Dedifferentiated amniotic fluid mesenchymal stem cell (primary cell): ENCODE data around the gene PTPRN2.

ENCODE experiments used
- DNase-seq: peaks from one replicate; pipeline ENCODE4 v3.0.0-alpha.2; 2016; ENCODE audit errors: extremely low spot score

The PTPRN2 gene

GRCh38 chr7:158137516-158138328 is 449.9 kb downstream of the PTPRN2 start:
- no peak for DNase-seq

DNA sequence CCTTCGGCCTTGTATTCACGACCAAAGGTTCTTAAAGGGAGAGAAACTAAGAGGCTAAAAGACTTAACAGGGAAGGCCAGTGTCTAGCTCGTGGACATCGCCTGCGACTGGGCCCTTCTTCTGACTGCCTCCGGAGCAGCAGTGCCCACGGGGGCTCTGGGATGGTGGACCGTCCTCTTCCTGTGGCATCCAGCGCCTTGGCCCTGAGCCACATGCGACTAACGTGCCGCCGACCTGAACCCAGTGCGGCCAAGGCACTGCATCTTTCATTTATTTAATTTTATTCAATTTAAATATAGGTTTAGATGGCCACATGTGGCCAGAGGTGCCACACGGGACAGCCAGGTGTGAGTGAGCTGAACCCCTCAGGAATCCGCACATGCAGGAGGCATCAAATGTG is 451.7 kb downstream of the PTPRN2 start:
- DNase-seq: no peak

GRCh38 chr7:158134824-158135223 is 452.8 kb downstream of the PTPRN2 start:
- no peak for DNase-seq

DNA sequence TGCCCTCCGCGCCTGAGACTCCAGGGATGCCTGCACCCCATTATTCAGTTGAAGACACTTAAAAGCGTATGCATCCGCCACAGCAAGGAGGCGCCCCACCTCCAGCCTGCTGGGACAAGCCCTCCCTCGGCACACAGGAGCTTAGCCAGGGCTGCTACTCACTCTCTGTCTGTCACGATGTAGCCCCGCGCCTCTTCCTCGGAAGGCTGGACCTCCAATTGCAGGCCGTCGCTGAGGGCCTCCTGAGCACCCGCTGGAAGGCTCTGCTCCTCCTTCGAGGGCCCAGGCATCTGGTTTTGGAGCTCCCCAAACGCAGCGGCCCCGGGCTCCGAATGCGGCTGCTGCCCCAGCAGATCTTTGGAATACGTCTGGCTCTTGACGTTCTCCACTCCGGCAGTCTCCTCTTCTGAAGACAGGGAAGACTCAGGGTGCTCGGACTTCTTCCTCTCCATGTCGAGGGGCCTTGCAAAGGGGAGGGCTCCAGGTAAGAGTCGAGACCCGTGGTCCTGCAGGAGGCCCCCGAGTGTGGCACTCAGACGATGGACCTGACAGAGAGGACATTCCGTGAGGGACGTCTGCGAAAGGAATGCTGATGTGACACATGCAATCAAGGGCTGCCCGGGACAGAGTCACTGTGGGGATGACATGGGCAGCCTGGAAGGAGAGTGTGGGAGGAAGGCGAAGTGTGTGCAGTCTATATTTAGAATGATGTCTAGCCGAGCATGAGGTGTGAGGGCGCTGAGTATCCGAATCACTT is 453.9 kb downstream of the PTPRN2 start:
- DNase-seq: no peak

GRCh38 chr7:158133057-158133456 is 454.6 kb downstream of the PTPRN2 start:
- no peak for DNase-seq

- DNase-seq: no peak
Measured at GRCh38 chr7:158130023-158130409, 457.6 kb downstream of the PTPRN2 start.

DNA sequence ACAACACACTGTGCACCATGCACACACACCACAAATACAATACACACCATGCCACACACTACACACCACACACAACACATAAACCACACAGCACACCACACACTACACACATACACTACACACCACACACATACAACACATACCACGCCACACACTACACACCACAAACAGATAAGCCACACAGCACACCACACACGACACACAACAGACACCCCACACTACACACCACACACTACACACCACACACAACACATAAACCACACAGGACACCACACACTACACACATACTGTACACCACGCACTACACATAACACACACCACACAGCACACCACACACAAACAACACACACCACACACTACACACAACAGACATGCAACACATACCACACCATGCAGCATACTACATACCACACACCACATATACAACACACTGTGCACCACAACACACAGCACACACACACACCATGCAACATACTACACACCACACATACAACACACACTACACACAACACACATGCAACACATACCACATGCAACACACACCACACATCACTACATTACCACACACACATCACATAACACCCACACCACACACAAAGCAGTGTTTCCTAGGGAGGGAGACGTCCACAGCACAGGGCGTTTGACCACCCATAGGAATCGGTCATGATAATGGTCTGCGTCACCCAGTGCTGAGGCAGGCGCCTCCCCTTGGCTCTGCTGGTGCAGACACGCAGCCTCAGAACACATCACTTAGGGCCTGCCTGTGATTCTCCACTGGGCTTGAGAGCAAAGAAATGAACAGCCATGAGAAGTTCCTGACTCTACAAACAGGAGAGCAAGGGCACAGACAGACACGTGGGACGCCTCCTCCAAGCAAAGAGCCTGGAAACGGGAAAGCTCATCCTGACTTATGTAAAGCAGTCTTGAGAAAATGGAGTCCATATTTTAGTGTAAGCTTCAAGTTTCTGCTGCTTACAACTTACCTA is 458.3 kb downstream of the PTPRN2 start:
- DNase-seq: no peak

GRCh38 chr7:158128572-158128971 is 459.1 kb downstream of the PTPRN2 start:
- no peak for DNase-seq

- DNase-seq: no peak
Measured at GRCh38 chr7:158127241-158127640, 460.4 kb downstream of the PTPRN2 start.

GRCh38 chr7:158126661-158127060 is 461.0 kb downstream of the PTPRN2 start:
- DNase-seq: no peak

DNA sequence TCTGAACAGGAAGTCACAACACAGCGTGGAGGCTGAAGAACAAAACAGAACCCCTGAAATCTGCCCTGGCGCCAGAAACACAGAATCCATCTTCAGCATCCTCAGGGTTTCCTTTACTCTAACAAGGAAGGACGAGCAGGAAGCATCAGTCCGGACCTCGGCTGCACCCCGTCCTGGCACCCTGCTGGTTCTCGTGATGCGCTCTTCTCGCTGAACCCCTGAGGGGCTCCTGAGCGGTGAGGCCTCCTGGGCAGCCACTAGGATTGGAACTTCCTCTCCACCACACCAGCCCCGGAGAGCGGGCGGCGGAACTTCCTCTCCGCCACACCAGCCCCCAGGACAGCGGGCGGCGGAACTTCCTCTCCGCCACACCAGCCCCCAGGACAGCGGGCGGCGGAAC is 461.9 kb downstream of the PTPRN2 start:
- no peak for DNase-seq

DNA sequence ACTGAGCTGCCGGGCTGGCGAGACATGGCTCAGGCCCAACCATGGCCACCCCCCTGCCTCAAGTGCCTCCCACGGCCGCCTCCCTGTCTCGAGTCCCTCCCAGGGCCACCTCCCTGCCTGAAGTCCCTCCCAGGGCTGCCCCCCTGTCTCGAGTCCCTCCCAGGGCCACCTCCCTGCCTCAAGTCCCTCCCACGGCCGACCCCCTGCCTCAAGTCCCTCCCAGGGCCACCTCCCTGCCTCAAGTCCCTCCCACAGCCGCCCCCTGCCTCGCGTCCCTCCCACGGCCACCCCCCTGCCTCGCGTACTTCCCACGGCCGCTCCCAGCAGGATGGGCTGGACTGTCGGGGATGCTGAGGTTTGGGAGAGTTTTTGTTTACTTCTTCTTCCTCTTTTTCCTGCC is 462.5 kb downstream of the PTPRN2 start:
- no peak for DNase-seq

GRCh38 chr7:158124671-158125079 is 462.9 kb downstream of the PTPRN2 start:
- DNase-seq: no peak

GRCh38 chr7:158123753-158124152 is 463.9 kb downstream of the PTPRN2 start:
- DNase-seq: no peak

- no peak for DNase-seq
Measured at GRCh38 chr7:158123214-158123613, 464.4 kb downstream of the PTPRN2 start.

GRCh38 chr7:158121441-158122045 is 466.1 kb downstream of the PTPRN2 start:
- no peak for DNase-seq

DNA sequence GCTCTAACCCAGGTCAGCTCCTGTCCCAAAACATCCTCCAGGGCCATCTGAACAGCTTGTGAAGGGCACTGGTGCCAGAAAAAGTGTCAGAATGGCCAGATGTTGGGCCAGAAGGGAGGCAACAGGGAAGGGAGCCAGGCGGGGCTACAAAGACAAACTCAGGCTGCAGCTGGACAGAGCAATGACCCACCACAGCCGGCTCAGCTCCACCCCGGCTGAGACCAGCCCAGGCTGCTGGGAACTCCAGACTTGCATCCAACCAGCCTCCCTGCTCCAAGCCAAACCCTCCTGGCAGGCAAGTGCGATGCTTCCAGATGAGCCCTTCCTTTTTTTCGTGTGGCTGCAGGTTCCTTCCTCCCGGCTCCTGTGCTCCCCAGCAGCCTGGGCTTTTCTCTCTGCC is 466.9 kb downstream of the PTPRN2 start:
- DNase-seq: no peak

DNA sequence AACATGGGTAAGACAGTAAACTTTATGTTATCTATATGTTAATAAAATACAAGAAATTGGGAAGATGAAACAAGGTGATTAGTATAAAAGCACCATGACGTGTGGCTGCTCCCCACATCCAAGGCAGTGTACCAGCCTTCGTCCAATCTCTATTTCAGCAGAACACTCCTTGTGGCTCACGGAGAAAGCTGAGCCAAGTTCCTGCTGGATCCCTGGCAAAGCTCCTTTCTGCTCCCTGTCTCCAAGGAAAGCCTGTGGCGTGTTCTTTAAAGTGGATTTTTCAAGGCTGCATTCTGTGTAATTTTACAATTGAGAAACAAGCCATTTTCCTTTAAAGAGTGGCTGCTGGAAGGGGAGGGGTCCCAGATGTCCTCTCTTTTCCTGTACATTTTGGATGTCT is 467.3 kb downstream of the PTPRN2 start:
- no peak for DNase-seq

DNA sequence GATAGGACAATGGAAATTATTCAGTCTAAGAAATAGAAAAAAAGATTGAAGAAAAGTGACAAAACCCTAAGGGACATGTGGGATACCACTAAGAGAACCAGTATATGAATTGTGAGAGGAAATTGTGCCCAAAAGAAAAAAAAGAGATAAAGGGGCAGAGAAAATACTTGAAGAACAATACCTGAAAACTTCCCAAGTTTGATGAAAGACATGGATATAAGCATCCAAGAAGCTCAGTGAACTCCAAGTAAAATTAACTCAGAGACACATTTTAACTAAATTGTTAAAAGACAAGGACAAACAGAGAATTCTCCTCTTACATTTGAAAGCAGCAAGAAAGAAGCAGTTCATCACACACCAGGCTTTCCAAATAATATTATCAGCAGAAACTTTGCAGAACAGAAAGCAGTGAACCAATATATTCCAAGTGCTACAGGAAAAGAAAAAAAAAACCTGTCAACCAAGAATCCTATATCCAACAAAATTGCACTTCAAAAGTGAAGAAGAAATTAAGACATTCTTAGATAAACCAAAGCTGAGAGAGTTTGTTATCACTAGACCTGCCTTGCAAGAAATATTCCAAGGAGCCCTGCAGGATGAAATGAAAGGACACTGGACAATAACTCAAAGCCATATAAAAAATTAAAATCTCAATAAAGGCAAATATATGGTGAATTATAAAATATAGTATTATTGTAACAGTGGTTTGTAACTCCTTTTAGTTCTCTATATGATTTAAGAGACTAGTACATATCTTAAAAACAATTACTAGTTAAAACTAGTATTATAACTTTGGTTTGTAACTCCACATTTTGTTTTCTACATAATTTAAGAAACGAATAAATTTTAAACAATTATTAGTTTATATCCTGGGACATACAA is 470.0 kb downstream of the PTPRN2 start:
- DNase-seq: no peak

DNA sequence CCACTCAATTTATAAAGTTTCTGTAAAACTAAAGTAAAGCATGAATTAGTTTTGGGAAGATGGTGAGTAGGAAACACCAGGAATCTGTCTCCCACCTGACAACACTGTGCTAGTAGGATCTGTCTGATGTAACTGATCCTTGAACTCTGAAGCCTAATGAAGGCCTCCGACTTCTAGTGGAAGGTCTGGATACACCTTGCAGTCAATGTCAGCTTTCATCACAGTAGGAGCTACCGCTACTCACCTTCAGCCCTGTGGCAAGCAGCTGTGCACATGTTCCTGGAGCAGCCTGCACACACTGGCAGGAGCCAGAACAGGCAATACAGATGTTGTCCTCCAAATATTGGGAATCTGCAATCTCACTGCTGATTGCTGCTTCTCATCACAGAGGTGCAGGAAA is 471.4 kb downstream of the PTPRN2 start:
- no peak for DNase-seq
